Measurements from ENCODE around the gene CMPK2. TPM values are rescaled to one million over a fixed set of nuclear protein-coding genes. Genes with fewer than 3 reads are reported as not detected.

Gene CMPK2
- total RNA-seq, 1 experiment from 2014 or later: 0.52 TPM

- Histone ChIP-seq H3K4me3 (ENCODE audit: low read depth, low read length) (no peak overlapping the region), H3K36me3 (ENCODE audit: control insufficient read depth, insufficient read depth, low read length) (no peaks in the 10 kb centered on the region), H3K9me3 (no peaks in the 10 kb centered on the region), H3K4me1 (no peaks in the 10 kb centered on the region), H3K27me3 (replicated peaks; ENCODE audit: control insufficient read depth, insufficient read depth, low read length) (no peaks in the 10 kb centered on the region)
- Mint-ChIP-seq H3K4me3 (ENCODE audit: unreplicated experiment) (no peak overlapping the region), H3K27ac (ENCODE audit: unreplicated experiment) (no peak overlapping the region), H3K27me3 (ENCODE audit: insufficient read depth, unreplicated experiment) (peaks cover 19% of the 10 kb centered on the region), H3K36me3 (ENCODE audit: insufficient read depth, unreplicated experiment) (no peaks in the 10 kb centered on the region), H3K9me3 (ENCODE audit: unreplicated experiment) (peaks cover 9% of the 10 kb centered on the region), H3K4me1 (ENCODE audit: low read depth, unreplicated experiment) (no peaks in the 10 kb centered on the region)
- ChIA-PET CTCF (no interaction called here), POLR2A (no interaction called here)
- DNase-seq: no peak
- BruUV-seq (replicated peaks): no TSS peak
- intact Hi-C loops (cut with micrococcal nuclease; ENCODE audit: unreplicated experiment): no loop called here
- TF ChIP-seq CTCF (IDR thresholded peaks at IDR 0.05; ENCODE audit: insufficient read depth in 1 of 2, low read depth in 1 of 2, low read length in 1 of 2, severe bottlenecking in 1 of 2, unreplicated experiment in 1 of 2): no peak
Observed at GRCh38 chr2:6812857-6813530, 52.7 kb downstream of the CMPK2 start.

GRCh38 chr2:6810961-6811360, 54.7 kb downstream of the CMPK2 start:
- no peaks in the 10 kb centered on the region for H3K36me3 Mint-ChIP-seq (ENCODE audit: insufficient read depth, unreplicated experiment)
- H3K27me3 Mint-ChIP-seq (ENCODE audit: insufficient read depth, unreplicated experiment): peaks cover 18% of the 10 kb centered on the region

GRCh38 chr2:6808426-6808825, 57.3 kb downstream of the CMPK2 start:
- Mint-ChIP-seq H3K4me3 (ENCODE audit: unreplicated experiment) (no peak overlapping the region), H3K4me1 (ENCODE audit: low read depth, unreplicated experiment) (no peaks in the 10 kb centered on the region), H3K36me3 (ENCODE audit: insufficient read depth, unreplicated experiment) (no peaks in the 10 kb centered on the region), H3K9me3 (ENCODE audit: unreplicated experiment) (peaks cover 20% of the 10 kb centered on the region), H3K27me3 (ENCODE audit: insufficient read depth, unreplicated experiment) (peaks cover 22% of the 10 kb centered on the region), H3K27ac (ENCODE audit: unreplicated experiment) (no peak overlapping the region)
- no TSS peak for BruUV-seq (replicated peaks)
- Histone ChIP-seq H3K4me1 (no peaks in the 10 kb centered on the region), H3K36me3 (ENCODE audit: control insufficient read depth, insufficient read depth, low read length) (no peaks in the 10 kb centered on the region), H3K9me3 (no peaks in the 10 kb centered on the region), H3K27me3 (replicated peaks; ENCODE audit: control insufficient read depth, insufficient read depth, low read length) (no peaks in the 10 kb centered on the region), H3K4me3 (ENCODE audit: low read depth, low read length) (no peak overlapping the region)
- ChIA-PET POLR2A (no interaction called here), CTCF (no interaction called here)
- intact Hi-C loops (cut with micrococcal nuclease; ENCODE audit: unreplicated experiment): no loop called here
- no peak for DNase-seq
- no peak for TF ChIP-seq CTCF (IDR thresholded peaks at IDR 0.05; ENCODE audit: insufficient read depth in 1 of 2, low read depth in 1 of 2, low read length in 1 of 2, severe bottlenecking in 1 of 2, unreplicated experiment in 1 of 2)

More at GRCh38 chr2:6810961-6811360, 54.7 kb downstream of the CMPK2 start:
- BruUV-seq (replicated peaks): no TSS peak
- H3K4me1 Mint-ChIP-seq (ENCODE audit: low read depth, unreplicated experiment): no peaks in the 10 kb centered on the region
- Histone ChIP-seq H3K36me3 (ENCODE audit: control insufficient read depth, insufficient read depth, low read length) (no peaks in the 10 kb centered on the region), H3K4me3 (ENCODE audit: low read depth, low read length) (no peak overlapping the region), H3K9me3 (no peaks in the 10 kb centered on the region), H3K4me1 (no peaks in the 10 kb centered on the region), H3K27me3 (replicated peaks; ENCODE audit: control insufficient read depth, insufficient read depth, low read length) (no peaks in the 10 kb centered on the region)
- POLR2A ChIA-PET: no interaction called here
- no peak overlapping the region for H3K4me3 Mint-ChIP-seq (ENCODE audit: unreplicated experiment)
- TF ChIP-seq CTCF (IDR thresholded peaks at IDR 0.05; ENCODE audit: insufficient read depth in 1 of 2, low read depth in 1 of 2, low read length in 1 of 2, severe bottlenecking in 1 of 2, unreplicated experiment in 1 of 2): no peak
- H3K27ac Mint-ChIP-seq (ENCODE audit: unreplicated experiment): no peak overlapping the region
- H3K9me3 Mint-ChIP-seq (ENCODE audit: unreplicated experiment): peaks cover 9% of the 10 kb centered on the region
- no peak for DNase-seq
- CTCF ChIA-PET: no interaction called here
- intact Hi-C loops (cut with micrococcal nuclease; ENCODE audit: unreplicated experiment): no loop called here

All from Caco-2 (cell line).